CD4-positive, alpha-beta T cell (primary cell): ENCODE results near the gene MAP2K4. TPM values are rescaled to one million over a fixed set of nuclear protein-coding genes. Genes with fewer than 3 reads are reported as not detected.

Experiments used
- ATAC-seq: fragments of 200-7000 bp; cut with Tn5 transposase; one replicate; pipeline ENCODE4 v1.10.0; 2022; ENCODE audit warnings: mild to moderate bottlenecking; ENCODE audit not compliant: poor library complexity
- CTCF ChIA-PET: fragments of 350-600 bp; sonication (Branson Sonifier 250); formaldehyde crosslinking; loops from one replicate; lab custom pipeline; 2021; ENCODE audit warnings: antibody characterized with exemption, inconsistent platforms; lab: Charles Lee
- POLR2A ChIA-PET: fragments of 350-600 bp; sonication (Branson Sonifier 250); formaldehyde crosslinking; loops from one replicate; lab custom pipeline; 2021; ENCODE audit warnings: antibody characterized with exemption, inconsistent platforms; lab: Charles Lee
- DNase-seq, 14 experiments: peaks; one replicate each; pipeline ENCODE4 v3.0.0-alpha.2; 2013 to 2020; ENCODE audit warnings: mixed read lengths in 2 of 14
- H3K27ac ChIP-seq, 2 donors: one replicate each; pipeline versions ENCODE4 v1.5.1 to v1.7.0; 2013; ENCODE audit warnings: low read length in 2 of 2, low read depth in 1 of 2, mild to moderate bottlenecking in 1 of 2
- H3K27me3 ChIP-seq, 2 experiments: 1 replicate in 1 of 2; 2 replicates in 1 of 2; pipeline versions ENCODE4 v1.6.1 to v1.7.0; 2013; ENCODE audit warnings: low read length in 2 of 2, control low read depth in 1 of 2, mild to moderate bottlenecking in 1 of 2, moderate library complexity in 1 of 2; ENCODE audit not compliant: insufficient read depth in 2 of 2, control insufficient read depth in 1 of 2
- H3K36me3 ChIP-seq: one replicate; pipeline ENCODE4 v1.6.1; 2013; ENCODE audit warnings: low read length, control low read depth; ENCODE audit not compliant: insufficient read depth
- H3K4me1 ChIP-seq: one replicate; pipeline ENCODE4 v1.6.1; 2013; ENCODE audit warnings: low read length, control low read depth; ENCODE audit not compliant: insufficient read depth
- H3K4me3 ChIP-seq: one replicate; pipeline ENCODE4 v1.5.1; 2013; ENCODE audit warnings: mild to moderate bottlenecking, low read length, moderate library complexity
- H3K9me3 ChIP-seq, 2 experiments: 1 replicate in 1 of 2; 2 replicates in 1 of 2; pipeline versions ENCODE4 v1.6.1 to v1.7.0; 2013; ENCODE audit warnings: low read length in 2 of 2, mild to moderate bottlenecking in 2 of 2, control low read depth in 1 of 2, moderate library complexity in 1 of 2; ENCODE audit not compliant: control insufficient read depth in 1 of 2, insufficient read depth in 1 of 2
- H3K27ac Mint-ChIP-seq: one replicate; pipeline ENCODE4 v1.8.0; 2020; ENCODE audit warnings: mixed read lengths
- H3K27me3 Mint-ChIP-seq: one replicate; pipeline ENCODE4 v1.8.0; 2021; ENCODE audit warnings: mixed read lengths
- H3K36me3 Mint-ChIP-seq: one replicate; pipeline ENCODE4 v1.8.0; 2021; ENCODE audit warnings: low read depth, mixed read lengths
- H3K4me1 Mint-ChIP-seq: one replicate; pipeline ENCODE4 v1.8.0; 2021; ENCODE audit warnings: low read depth, mixed read lengths
- H3K4me3 Mint-ChIP-seq: one replicate; pipeline ENCODE4 v1.8.0; 2020; ENCODE audit warnings: mild to moderate bottlenecking, mixed read lengths
- H3K9me3 Mint-ChIP-seq: one replicate; pipeline ENCODE4 v1.8.0; 2020; ENCODE audit warnings: mixed read lengths
- intact Hi-C, 2 experiments: fragments of 100-400 bp; cut with DNase I in 1 of 2; cut with micrococcal nuclease in 1 of 2; formaldehyde crosslinking; loops; one replicate each; pipeline versions ENCODE4 v1.15.1 to v1.9.0; 2023 to 2025; cut with DNase I, micrococcal nuclease
- total RNA-seq, 174 experiments: library from RNA in 2 of 174; stranded (reverse) in 2 of 174; gene quantifications; one replicate each; pipeline ENCODE4 v1.2.3 and lab custom pipeline; 2021 to 2026
- TF ChIP-seq, protein P1 (sequence below): fragments of 200-600 bp; IDR thresholded peaks from one replicate; pipeline ENCODE4 v1.8.0; 2022; ENCODE audit warnings: antibody characterized with exemption, mild to moderate bottlenecking

The MAP2K4 gene
- total RNA-seq, 2 experiments from 2014 or later: 22.4 to 22.6 TPM

DNA sequence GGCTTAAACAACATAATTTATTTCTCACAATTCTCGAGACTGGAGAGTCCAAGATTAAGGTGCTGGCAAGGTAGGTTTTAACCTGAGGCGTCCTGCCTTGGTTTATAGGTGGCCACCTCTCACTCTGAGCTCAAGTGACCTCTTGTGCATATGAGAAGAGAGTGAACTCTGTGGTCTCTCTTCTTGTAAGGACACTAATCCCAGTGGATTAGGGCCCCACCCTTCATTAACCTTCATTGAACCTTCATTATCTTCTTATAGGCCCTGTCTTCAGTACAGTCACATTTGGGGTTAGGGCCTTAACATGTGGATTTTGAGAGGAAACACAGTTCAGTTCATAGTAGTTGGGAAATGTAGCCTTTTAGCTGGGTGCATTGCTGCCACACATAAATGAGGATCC lies 57.1 kb downstream of the MAP2K4 start:
- Mint-ChIP-seq H3K9me3 (no peaks in the 10 kb centered on the region), H3K27me3 (no peaks in the 10 kb centered on the region), H3K4me1 (peaks cover 41% of the 10 kb centered on the region), H3K36me3 (peaks cover 97% of the 10 kb centered on the region), H3K27ac (no peak overlapping the region), H3K4me3 (no peak overlapping the region)
- TF ChIP-seq, protein P1, sequence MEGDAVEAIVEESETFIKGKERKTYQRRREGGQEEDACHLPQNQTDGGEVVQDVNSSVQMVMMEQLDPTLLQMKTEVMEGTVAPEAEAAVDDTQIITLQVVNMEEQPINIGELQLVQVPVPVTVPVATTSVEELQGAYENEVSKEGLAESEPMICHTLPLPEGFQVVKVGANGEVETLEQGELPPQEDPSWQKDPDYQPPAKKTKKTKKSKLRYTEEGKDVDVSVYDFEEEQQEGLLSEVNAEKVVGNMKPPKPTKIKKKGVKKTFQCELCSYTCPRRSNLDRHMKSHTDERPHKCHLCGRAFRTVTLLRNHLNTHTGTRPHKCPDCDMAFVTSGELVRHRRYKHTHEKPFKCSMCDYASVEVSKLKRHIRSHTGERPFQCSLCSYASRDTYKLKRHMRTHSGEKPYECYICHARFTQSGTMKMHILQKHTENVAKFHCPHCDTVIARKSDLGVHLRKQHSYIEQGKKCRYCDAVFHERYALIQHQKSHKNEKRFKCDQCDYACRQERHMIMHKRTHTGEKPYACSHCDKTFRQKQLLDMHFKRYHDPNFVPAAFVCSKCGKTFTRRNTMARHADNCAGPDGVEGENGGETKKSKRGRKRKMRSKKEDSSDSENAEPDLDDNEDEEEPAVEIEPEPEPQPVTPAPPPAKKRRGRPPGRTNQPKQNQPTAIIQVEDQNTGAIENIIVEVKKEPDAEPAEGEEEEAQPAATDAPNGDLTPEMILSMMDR: no peak
- no peaks in the 10 kb centered on the region for H3K27me3 ChIP-seq
- no peaks in the 10 kb centered on the region for H3K9me3 ChIP-seq
- H3K4me3 ChIP-seq: no peak overlapping the region
- POLR2A ChIA-PET: no interaction called here
- intact Hi-C loops: no loop called here
- H3K36me3 ChIP-seq: peaks cover 28% of the 10 kb centered on the region
- no peaks in the 10 kb centered on the region for H3K4me1 ChIP-seq
- DNase-seq (no peak), ATAC-seq (no peak)
- no peak overlapping the region for H3K27ac ChIP-seq
- CTCF ChIA-PET: no interaction called here

DNA sequence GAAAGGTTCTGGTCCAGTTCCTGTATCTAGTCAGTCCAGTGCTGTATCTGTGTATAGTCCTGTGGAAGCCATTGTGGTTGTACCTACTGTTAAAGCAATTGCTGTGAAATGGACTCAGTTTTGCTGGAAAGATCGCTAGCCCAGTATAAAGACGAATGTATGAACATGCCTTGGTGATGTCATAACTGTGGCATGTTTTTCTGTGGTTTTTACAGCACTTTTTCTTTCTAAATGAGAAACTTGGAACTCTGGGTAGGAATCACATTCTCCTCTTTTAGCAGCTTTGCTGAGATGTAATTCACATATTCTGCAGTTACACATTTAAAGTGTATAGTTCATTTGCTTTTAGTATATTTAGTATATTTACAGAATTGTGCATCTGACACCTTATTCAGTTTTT lies 58.1 kb downstream of the MAP2K4 start:
- H3K9me3 ChIP-seq: no peaks in the 10 kb centered on the region
- DNase-seq: no peak
- H3K9me3 Mint-ChIP-seq: no peaks in the 10 kb centered on the region
- no peak overlapping the region for H3K4me3 Mint-ChIP-seq
- peaks cover 97% of the 10 kb centered on the region for H3K36me3 Mint-ChIP-seq
- no peaks in the 10 kb centered on the region for H3K27me3 ChIP-seq
- no peaks in the 10 kb centered on the region for H3K4me1 ChIP-seq
- TF ChIP-seq, protein P1: no peak
- intact Hi-C loops: no loop called here
- H3K4me3 ChIP-seq: no peak overlapping the region
- POLR2A ChIA-PET: no interaction called here
- ATAC-seq: no peak
- H3K27me3 Mint-ChIP-seq: no peaks in the 10 kb centered on the region
- CTCF ChIA-PET: no interaction called here
- H3K27ac Mint-ChIP-seq: no peak overlapping the region
- no peak overlapping the region for H3K27ac ChIP-seq
- H3K4me1 Mint-ChIP-seq: peaks cover 41% of the 10 kb centered on the region
- H3K36me3 ChIP-seq: peaks cover 28% of the 10 kb centered on the region

DNA sequence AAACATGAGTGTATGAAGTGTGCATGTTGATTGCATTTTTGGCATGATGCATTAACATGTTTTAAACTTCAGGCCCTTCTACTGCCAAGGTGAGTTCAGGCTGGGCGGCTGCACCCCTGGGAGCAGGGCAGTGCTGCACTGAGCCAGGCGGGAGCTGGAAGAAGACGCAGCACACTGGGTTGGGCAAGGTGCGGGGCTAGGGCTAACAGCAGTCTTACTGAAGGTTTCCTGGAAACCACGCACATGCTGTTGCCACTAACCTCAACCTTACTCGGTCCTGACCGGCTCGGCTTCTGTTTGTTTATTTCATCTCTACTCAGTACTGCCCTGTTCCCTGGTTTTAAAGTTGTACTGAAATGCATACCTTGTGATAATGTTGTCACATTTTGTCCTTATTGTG lies 61.0 kb downstream of the MAP2K4 start:
- Mint-ChIP-seq H3K4me1 (peaks cover 49% of the 10 kb centered on the region), H3K36me3 (peaks cover 92% of the 10 kb centered on the region), H3K4me3 (no peak overlapping the region), H3K27me3 (no peaks in the 10 kb centered on the region), H3K27ac (no peak overlapping the region), H3K9me3 (no peaks in the 10 kb centered on the region)
- ATAC-seq: no peak
- Histone ChIP-seq H3K27ac (no peak overlapping the region), H3K27me3 (no peaks in the 10 kb centered on the region), H3K9me3 (no peaks in the 10 kb centered on the region), H3K4me1 (no peaks in the 10 kb centered on the region), H3K4me3 (no peak overlapping the region), H3K36me3 (peaks cover 26% of the 10 kb centered on the region)
- TF ChIP-seq, protein P1: no peak
- no peak for DNase-seq
- ChIA-PET CTCF (no interaction called here), POLR2A (no interaction called here)
- intact Hi-C loops: no loop called here
